RCC 7860 (cell line): Measurements from ENCODE around the gene IL12RB2.

Experiments
- DNase-seq: peaks from one replicate; pipeline ENCODE4 v3.0.0-alpha.2; 2015; ENCODE audit warnings: low spot score
- FAIRE-seq: peaks from 2 replicates; lab custom pipeline; 2012; peaks lifted over from hg19 to GRCh38; lab: Jason Lieb, UNC

The IL12RB2 gene

GRCh38 chr1:67308136-67308535 is 463 bp downstream of the IL12RB2 start:
- FAIRE-seq (no peak), DNase-seq (no peak)

- DNase-seq, result no peak
- no peak for FAIRE-seq
Measured at GRCh38 chr1:67312615-67313014, 4.9 kb downstream of the IL12RB2 start.

- DNase-seq, result no peak
- FAIRE-seq, result no peak
Measured at GRCh38 chr1:67313934-67314671, 6.4 kb downstream of the IL12RB2 start.

- DNase-seq (no peak), FAIRE-seq (no peak)
Measured at GRCh38 chr1:67314696-67315095, 7.0 kb downstream of the IL12RB2 start.

GRCh38 chr1:67316180-67316902 is 8.7 kb downstream of the IL12RB2 start:
- DNase-seq (no peak), FAIRE-seq (no peak)

GRCh38 chr1:67316918-67317317 is 9.2 kb downstream of the IL12RB2 start:
- FAIRE-seq (no peak), DNase-seq (no peak)

GRCh38 chr1:67317803-67318202 is 10.1 kb downstream of the IL12RB2 start:
- no peak for FAIRE-seq
- DNase-seq, result no peak

GRCh38 chr1:67322442-67322841 is 14.8 kb downstream of the IL12RB2 start:
- DNase-seq (no peak), FAIRE-seq (no peak)

GRCh38 chr1:67323087-67323486 is 15.4 kb downstream of the IL12RB2 start:
- FAIRE-seq, result no peak
- no peak for DNase-seq

GRCh38 chr1:67324068-67324467 is 16.4 kb downstream of the IL12RB2 start:
- FAIRE-seq (no peak), DNase-seq (no peak)

GRCh38 chr1:67327864-67328466 is 20.3 kb downstream of the IL12RB2 start:
- FAIRE-seq (no peak), DNase-seq (no peak)

- DNase-seq (no peak), FAIRE-seq (no peak)
Measured at GRCh38 chr1:67332653-67333529, 25.2 kb downstream of the IL12RB2 start.

- no peak for DNase-seq
- FAIRE-seq, result no peak
Measured at GRCh38 chr1:67333603-67334002, 25.9 kb downstream of the IL12RB2 start.

- FAIRE-seq (no peak), DNase-seq (no peak)
Measured at GRCh38 chr1:67335411-67335810, 27.7 kb downstream of the IL12RB2 start.

- DNase-seq, result no peak
Measured at GRCh38 chr1:67336157-67336556, 28.5 kb downstream of the IL12RB2 start.

GRCh38 chr1:67336783-67337182 is 29.1 kb downstream of the IL12RB2 start:
- no peak for FAIRE-seq
- DNase-seq, result no peak

More at GRCh38 chr1:67336157-67336556, 28.5 kb downstream of the IL12RB2 start:
- FAIRE-seq, result no peak

GRCh38 chr1:67338642-67339041 is 31.0 kb downstream of the IL12RB2 start:
- no peak for FAIRE-seq

GRCh38 chr1:67339623-67340343 is 32.1 kb downstream of the IL12RB2 start:
- FAIRE-seq (peak; percentile 68), DNase-seq (peak; percentile 50)

More at GRCh38 chr1:67338642-67339041, 31.0 kb downstream of the IL12RB2 start:
- DNase-seq, result no peak

- FAIRE-seq (no peak), DNase-seq (no peak)
Measured at GRCh38 chr1:67342076-67342890, 34.6 kb downstream of the IL12RB2 start.
